ENCODE results near the gene ITGAL.

DNA sequence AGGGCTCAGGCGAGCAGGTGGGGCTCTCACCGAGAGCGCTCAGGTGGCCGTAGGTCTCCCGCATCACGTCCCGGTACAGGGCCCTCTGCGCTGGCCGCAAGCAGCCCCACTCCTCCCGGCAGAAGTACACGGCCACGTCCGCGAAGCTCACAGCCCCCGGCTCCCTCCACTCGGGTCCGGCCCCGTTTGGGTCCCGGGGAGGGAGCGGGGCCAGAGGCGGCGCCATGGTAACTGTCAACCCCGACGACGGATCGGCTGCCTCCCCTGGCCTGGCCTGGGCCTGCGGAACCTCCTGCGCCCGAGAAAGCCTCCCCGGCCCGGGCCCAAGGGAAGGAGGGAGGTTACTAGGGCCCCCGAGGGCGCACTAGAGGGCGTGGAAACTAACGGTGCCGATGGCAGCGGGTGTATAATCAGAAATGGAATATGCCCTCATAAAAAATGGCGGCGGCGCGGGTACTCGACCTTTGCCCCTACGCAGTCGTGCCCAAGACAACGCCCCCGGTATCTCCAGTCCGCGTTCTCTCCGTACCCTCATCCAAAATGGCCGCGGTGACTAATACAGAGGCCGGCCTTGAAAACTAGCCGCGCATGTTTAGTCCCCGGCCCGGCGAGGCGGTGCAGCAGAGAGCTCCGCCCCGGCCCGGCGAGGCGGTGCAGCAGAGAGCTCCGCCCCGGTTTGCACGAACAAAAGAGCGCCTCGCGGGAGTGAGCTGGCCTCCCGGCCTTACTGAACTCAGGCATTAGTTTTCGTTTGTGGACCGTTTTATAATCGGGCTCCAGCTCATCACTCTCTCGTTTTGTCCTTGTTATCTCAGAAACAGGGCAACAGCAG, 85.6 kb downstream of the ITGAL start, which contains the start of gene ZNF764:
- TF ChIP-seq, protein P1, sequence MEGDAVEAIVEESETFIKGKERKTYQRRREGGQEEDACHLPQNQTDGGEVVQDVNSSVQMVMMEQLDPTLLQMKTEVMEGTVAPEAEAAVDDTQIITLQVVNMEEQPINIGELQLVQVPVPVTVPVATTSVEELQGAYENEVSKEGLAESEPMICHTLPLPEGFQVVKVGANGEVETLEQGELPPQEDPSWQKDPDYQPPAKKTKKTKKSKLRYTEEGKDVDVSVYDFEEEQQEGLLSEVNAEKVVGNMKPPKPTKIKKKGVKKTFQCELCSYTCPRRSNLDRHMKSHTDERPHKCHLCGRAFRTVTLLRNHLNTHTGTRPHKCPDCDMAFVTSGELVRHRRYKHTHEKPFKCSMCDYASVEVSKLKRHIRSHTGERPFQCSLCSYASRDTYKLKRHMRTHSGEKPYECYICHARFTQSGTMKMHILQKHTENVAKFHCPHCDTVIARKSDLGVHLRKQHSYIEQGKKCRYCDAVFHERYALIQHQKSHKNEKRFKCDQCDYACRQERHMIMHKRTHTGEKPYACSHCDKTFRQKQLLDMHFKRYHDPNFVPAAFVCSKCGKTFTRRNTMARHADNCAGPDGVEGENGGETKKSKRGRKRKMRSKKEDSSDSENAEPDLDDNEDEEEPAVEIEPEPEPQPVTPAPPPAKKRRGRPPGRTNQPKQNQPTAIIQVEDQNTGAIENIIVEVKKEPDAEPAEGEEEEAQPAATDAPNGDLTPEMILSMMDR (conservative IDR thresholded peaks at IDR 0.05) = no peak
- TF ChIP-seq EZH2 (IDR thresholded peaks at IDR 0.05; ENCODE audit: low read depth) = no peak
